Spleen (tissue), 11 donors: ENCODE data around the gene DCDC1. TPM values are rescaled to one million over a fixed set of nuclear protein-coding genes. Genes with fewer than 3 reads are reported as not detected.

Experiments
- DNase-seq: peaks from one replicate; pipeline ENCODE4 v3.0.0-alpha.2; 2020
- H3K27ac ChIP-seq, 8 donors: fragments of 200-600 bp; sonication (generic) in 7 of 8; 1 replicate in 4 of 8; 2 replicates in 4 of 8; pipeline versions ENCODE4 v1.5.0 to v1.8.0; 2016 to 2021; ENCODE audit warnings: inconsistent platforms in 4 of 8, mild to moderate bottlenecking in 4 of 8, moderate library complexity in 1 of 8
- H3K27me3 ChIP-seq, 7 donors: fragments of 200-600 bp; sonication (generic) in 6 of 7; replicated peaks in 1 of 7; 1 replicate in 4 of 7; 2 replicates in 3 of 7; pipeline versions ENCODE4 v1.5.0 to v1.8.0; 2016 to 2021; ENCODE audit warnings: inconsistent platforms in 3 of 7, mild to moderate bottlenecking in 1 of 7
- H3K36me3 ChIP-seq, 6 donors: fragments of 200-600 bp; sonication (generic) in 5 of 6; 1 replicate in 4 of 6; 2 replicates in 2 of 6; pipeline versions ENCODE4 v1.5.0 to v1.8.0; 2016 to 2021; ENCODE audit warnings: inconsistent platforms in 2 of 6
- H3K4me1 ChIP-seq, 6 donors: fragments of 200-600 bp; sonication (generic) in 5 of 6; 1 replicate in 3 of 6; 2 replicates in 3 of 6; pipeline versions ENCODE4 v1.5.0 to v1.8.0; 2016 to 2021; ENCODE audit warnings: inconsistent platforms in 3 of 6
- H3K4me3 ChIP-seq, 8 donors: fragments of 200-600 bp; sonication (generic) in 7 of 8; 1 replicate in 4 of 8; 2 replicates in 4 of 8; pipeline versions ENCODE4 v1.5.0 to v1.8.0; 2016 to 2021; ENCODE audit warnings: inconsistent platforms in 4 of 8, mild to moderate bottlenecking in 4 of 8, moderate library complexity in 2 of 8
- H3K9me3 ChIP-seq, 8 donors: fragments of 200-600 bp; sonication (generic) in 7 of 8; 1 replicate in 4 of 8; 2 replicates in 4 of 8; pipeline versions ENCODE4 v1.5.0 to v1.8.0; 2016 to 2021; ENCODE audit warnings: inconsistent platforms in 4 of 8
- CTCF ChIP-seq, 11 experiments: fragments of 200-600 bp in 7 of 11; fragments of 450-650 bp in 4 of 11; sonication (generic) in 4 of 11; IDR thresholded peaks in 8 of 11; conservative IDR thresholded peaks in 3 of 11; 1 replicate in 7 of 11; 2 replicates in 4 of 11; pipeline versions ENCODE4 v1.4.0 to v1.8.0; 2016 to 2021; ENCODE audit warnings: antibody characterized with exemption in 11 of 11, inconsistent platforms in 4 of 11, mild to moderate bottlenecking in 1 of 11
- POLR2A ChIP-seq, 3 donors: fragments of 450-650 bp; IDR thresholded peaks; one replicate each; pipeline ENCODE4 v1.5.1; 2017; ENCODE audit warnings: antibody characterized with exemption in 3 of 3, mild to moderate bottlenecking in 1 of 3
- POLR2AphosphoS5 ChIP-seq, 3 donors: sonication (generic); formaldehyde crosslinking; IDR thresholded peaks; one replicate each; pipeline ENCODE4 v1.5.1; 2017; ENCODE audit warnings: antibody characterized with exemption in 3 of 3
- WGBS, 5 donors: extraction: QIAGEN DNeasy Blood & Tissue Kit in 3 of 5; methylation state at CpG; one replicate each; pipeline versions ENCODE4 v1.1.5 to v1.1.7; 2013 to 2018; 5-methylcytosine and 5-hydroxymethylcytosine counted together
- intact Hi-C: fragments of 100-400 bp; cut with DNase I; formaldehyde crosslinking; loops from one replicate; pipeline ENCODE4 v1.15.0; 2023; ENCODE audit warnings: low total_unique reads
- polyA plus RNA-seq, 3 donors: library from polyadenylated mRNA; stranded (reverse); fragments of 200-250 nt; gene quantifications; one replicate each; pipeline ENCODE4 v1.2.1, GENCODE V29; 2013
- total RNA-seq, 7 donors: library from RNA; depleted of rRNA in 3 of 7; stranded (reverse); fragments of >200 nt in 3 of 7; fragmentation: NEBNext Ultra II Directional in 4 of 7; extraction: Animal tissue kit (Norgen Biotek cat#: 25700) in 4 of 7; gene quantifications; one replicate each; pipeline versions ENCODE4 v1.1.0 to v1.2.1, GENCODE V29; 2016 to 2021
- donor health status: healthy with polysubstance abuse.
- donor health status: DM: no; HTN: no; CAD: no; lungs with moderate emphysema.
- donor health status: DM: no; HTN: no; CAD: no.
- donor health status: Bipolar disorder and iron deficiency.
- donor health status: healthy.
- donor health status: DM: no; HTN: no; CAD: no.
- donor health status: DM: yes; HTN: yes; CAD: no.

The DCDC1 gene
- total and polyA plus RNA-seq, 10 donors, result 0.03 to 0.88 (median 0.25) TPM; not detected in 6

GRCh38 chr11:31355131-31355530, 14.4 kb downstream of the DCDC1 start:
- intact Hi-C loops, result no loop called here
- Histone ChIP-seq H3K27me3 (peaks cover 0 to 16% (median 0%) of the 10 kb centered on the region in 7 donors), H3K4me3 (no peak overlapping the region), H3K27ac (no peak overlapping the region), H3K4me1 (no peaks in the 10 kb centered on the region), H3K36me3 (no peaks in the 10 kb centered on the region), H3K9me3 (no peaks in the 10 kb centered on the region)
- no peak for DNase-seq
- no peak for TF ChIP-seq POLR2AphosphoS5 (IDR thresholded peaks at IDR 0.05)
- TF ChIP-seq CTCF (IDR thresholded peaks at IDR 0.05 in 8 of 11, conservative IDR thresholded peaks at IDR 0.05 in 3 of 11), result no peak
- no peak for TF ChIP-seq POLR2A (IDR thresholded peaks at IDR 0.05)
- 58 to 79% (median 70%) methylated on average over 2 of the region's 2 CpGs for WGBS, 5 donors

- H3K4me1 ChIP-seq, result no peaks in the 10 kb centered on the region
- no peak overlapping the region for H3K4me3 ChIP-seq
- no peaks in the 10 kb centered on the region for H3K36me3 ChIP-seq
- H3K27ac ChIP-seq, result no peak overlapping the region
- intact Hi-C loops, result no loop called here
- no peaks in the 10 kb centered on the region for H3K9me3 ChIP-seq
- TF ChIP-seq POLR2A (IDR thresholded peaks at IDR 0.05) (no peak), CTCF (IDR thresholded peaks at IDR 0.05 in 8 of 11, conservative IDR thresholded peaks at IDR 0.05 in 3 of 11) (no peak), POLR2AphosphoS5 (IDR thresholded peaks at IDR 0.05) (no peak)
- H3K27me3 ChIP-seq, result peaks cover 0 to 16% (median 0%) of the 10 kb centered on the region in 7 donors
- no peak for DNase-seq
Measured at GRCh38 chr11:31351168-31351567, 18.4 kb downstream of the DCDC1 start.

GRCh38 chr11:31340903-31341572, 28.5 kb downstream of the DCDC1 start:
- peaks cover 0 to 12% (median 0%) of the 10 kb centered on the region in 7 donors for H3K27me3 ChIP-seq
- no peak overlapping the region for H3K27ac ChIP-seq
- no peak for DNase-seq
- WGBS, 5 donors, result 81 to 91% (median 87%) methylated on average over 5 of the region's 5 CpGs
- no peaks in the 10 kb centered on the region for H3K9me3 ChIP-seq
- H3K4me1 ChIP-seq, result no peaks in the 10 kb centered on the region
- intact Hi-C loops, result no loop called here
- no peak overlapping the region for H3K4me3 ChIP-seq
- no peak for TF ChIP-seq POLR2AphosphoS5 (IDR thresholded peaks at IDR 0.05)
- peak in 4 of 11 experiments; percentile 22 to 48 (median 36) for TF ChIP-seq CTCF (IDR thresholded peaks at IDR 0.05 in 8 of 11, conservative IDR thresholded peaks at IDR 0.05 in 3 of 11)
- no peak for TF ChIP-seq POLR2A (IDR thresholded peaks at IDR 0.05)
- no peaks in the 10 kb centered on the region for H3K36me3 ChIP-seq

- Histone ChIP-seq H3K9me3 (peaks cover 0 to 11% (median 8%) of the 10 kb centered on the region in 8 donors), H3K27ac (no peak overlapping the region), H3K4me3 (no peak overlapping the region), H3K27me3 (peaks cover 0 to 12% (median 0%) of the 10 kb centered on the region in 7 donors), H3K36me3 (no peaks in the 10 kb centered on the region), H3K4me1 (no peaks in the 10 kb centered on the region)
- intact Hi-C loops, result no loop called here
- WGBS, 5 donors, result 8 to 34% (median 16%) methylated on average over 2 of the region's 2 CpGs
- no peak for TF ChIP-seq POLR2A (IDR thresholded peaks at IDR 0.05)
- no peak for TF ChIP-seq POLR2AphosphoS5 (IDR thresholded peaks at IDR 0.05)
- TF ChIP-seq CTCF (IDR thresholded peaks at IDR 0.05 in 8 of 11, conservative IDR thresholded peaks at IDR 0.05 in 3 of 11), result no peak
- no peak for DNase-seq
Measured at GRCh38 chr11:31337806-31338205, 31.7 kb downstream of the DCDC1 start.
